ENCODE measurements around the gene POGZ.
A peak's percentile ranks its signal among the peaks of the same experiment; 100 is the strongest.

Gene POGZ

GRCh38 chr1:151459331-151460046, at the start of gene POGZ:
Gene POGZ, minus strand, starts transcription at chr1:151459494. Its CDS starts 17,290 bp downstream, at chr1:151442204.
- DNase-seq, result peak; percentile 76 to 94

GRCh38 chr1:151508833-151509232, 49.5 kb upstream of the POGZ start:
- DNase-seq, result peak in 1 of 2 experiments; percentile 9

GRCh38 chr1:151504759-151505158, 45.5 kb upstream of the POGZ start:
- no peak for DNase-seq

- DNase-seq, result no peak
These were observed 45.0 kb upstream of the POGZ start for GRCh38 chr1:151504252-151504651.

- no peak for DNase-seq
These were observed 43.8 kb upstream of the POGZ start for GRCh38 chr1:151502859-151503780.

GRCh38 chr1:151502035-151502700, 42.9 kb upstream of the POGZ start:
- no peak for DNase-seq

GRCh38 chr1:151501474-151501873, 42.2 kb upstream of the POGZ start:
- DNase-seq, result no peak

- DNase-seq, result no peak
These were observed 40.6 kb upstream of the POGZ start for GRCh38 chr1:151499930-151500329.

GRCh38 chr1:151499365-151499764, 40.1 kb upstream of the POGZ start:
- DNase-seq, result no peak

- DNase-seq, result no peak
These were observed 36.0 kb upstream of the POGZ start for GRCh38 chr1:151495316-151495715.

GRCh38 chr1:151494741-151495281, 35.5 kb upstream of the POGZ start:
- no peak for DNase-seq

- DNase-seq, result no peak
These were observed 33.7 kb upstream of the POGZ start for GRCh38 chr1:151493042-151493441.

- no peak for DNase-seq
These were observed 32.8 kb upstream of the POGZ start for GRCh38 chr1:151492120-151492519.

- DNase-seq, result no peak
These were observed 32.3 kb upstream of the POGZ start for GRCh38 chr1:151491641-151492040.

GRCh38 chr1:151486557-151486956, 27.3 kb upstream of the POGZ start:
- DNase-seq, result no peak

GRCh38 chr1:151485685-151486255, 26.5 kb upstream of the POGZ start:
- DNase-seq, result no peak

GRCh38 chr1:151482017-151482416, 22.7 kb upstream of the POGZ start:
- no peak for DNase-seq

GRCh38 chr1:151479462-151479861, 20.2 kb upstream of the POGZ start:
- no peak for DNase-seq

GRCh38 chr1:151478923-151479322, 19.6 kb upstream of the POGZ start:
- DNase-seq, result no peak

- no peak for DNase-seq
These were observed 19.0 kb upstream of the POGZ start for GRCh38 chr1:151478140-151478812.

GRCh38 chr1:151477066-151477465, 17.8 kb upstream of the POGZ start:
- no peak for DNase-seq

- no peak for DNase-seq
These were observed 16.8 kb upstream of the POGZ start for GRCh38 chr1:151476083-151476482.

Measured in NCI-H524 (cell line).